GM21423 (cell line): ENCODE measurements around the gene COASY.
"Not testable (repeated sequence)": the region's sequence is repeated elsewhere in the genome, so short reads cannot be mapped to it uniquely, and the experiment has no call there.

Experiments used
- ATAC-seq: cut with Tn5 transposase; IDR thresholded peaks from one replicate; pipeline ENCODE4 v1.9.1; 2021; ENCODE audit warnings: mild to moderate bottlenecking, moderate library complexity; ENCODE audit not compliant: unreplicated experiment

Gene COASY

GRCh38 chr17:42531455-42532354 is 30.2 kb upstream of the COASY start:
- ATAC-seq: no peak

DNA sequence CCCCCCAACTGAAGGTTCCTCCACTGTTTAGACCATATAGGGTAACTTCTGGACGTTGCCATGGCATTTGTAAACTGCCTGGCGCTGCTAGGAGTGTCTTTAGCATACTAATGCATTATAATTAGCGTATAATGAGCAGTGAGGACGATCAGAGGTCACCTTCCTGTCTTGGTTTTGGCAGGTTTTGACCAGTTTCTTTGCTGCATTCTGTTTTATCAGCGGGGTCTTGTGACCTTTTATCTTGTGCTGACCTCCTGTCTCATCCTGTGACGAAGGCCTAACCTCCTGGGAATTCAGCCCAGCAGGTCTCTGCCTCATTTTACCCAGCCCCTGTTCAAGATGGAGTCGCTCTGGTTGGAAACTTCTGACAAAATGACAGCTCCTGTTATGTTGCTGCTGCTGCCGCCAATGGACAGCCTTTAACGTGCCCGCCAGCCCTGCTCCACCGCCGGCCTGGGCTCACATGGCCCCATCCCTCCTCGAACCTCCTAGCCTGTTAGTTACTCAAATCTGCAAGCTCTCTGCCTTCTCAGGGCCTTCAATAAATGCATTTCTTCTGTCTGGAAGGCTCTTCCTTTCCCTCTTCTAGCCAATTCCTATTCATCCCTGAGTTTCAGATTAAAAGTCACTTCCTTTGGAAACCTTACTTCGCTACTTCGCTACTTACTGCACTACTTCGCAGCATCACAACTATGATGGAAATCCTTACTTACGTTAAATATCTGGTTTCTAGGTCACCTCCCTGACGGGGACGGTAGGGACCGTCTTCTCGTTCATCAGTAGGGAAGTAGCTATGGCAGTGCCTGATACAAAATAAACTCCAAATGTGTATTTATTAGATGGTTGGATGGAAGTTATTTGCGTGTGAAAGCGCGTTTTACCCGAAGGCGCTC is 26.5 kb upstream of the COASY start:
- ATAC-seq: no peak

DNA sequence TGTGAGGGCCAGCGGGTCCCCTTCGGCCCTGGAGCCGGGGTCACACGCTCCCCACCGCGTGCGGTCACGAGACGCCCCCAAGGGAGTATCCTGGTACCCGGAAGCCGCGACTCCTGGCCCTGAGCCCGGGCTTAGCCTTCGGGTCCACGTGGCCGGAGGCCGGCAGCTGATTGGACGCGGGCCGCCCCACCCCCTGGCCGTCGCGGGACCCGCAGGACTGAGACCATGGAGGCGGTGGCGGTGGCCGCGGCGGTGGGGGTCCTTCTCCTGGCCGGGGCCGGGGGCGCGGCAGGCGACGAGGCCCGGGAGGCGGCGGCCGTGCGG is 25.9 kb upstream of the COASY start, which contains the start of gene NAGLU:
Gene NAGLU (plus strand): TSS at position 194 of the 324 bp plus-strand sequence. CDS start 32 bp downstream, at position 226.
- peak; percentile 78 for ATAC-seq

DNA sequence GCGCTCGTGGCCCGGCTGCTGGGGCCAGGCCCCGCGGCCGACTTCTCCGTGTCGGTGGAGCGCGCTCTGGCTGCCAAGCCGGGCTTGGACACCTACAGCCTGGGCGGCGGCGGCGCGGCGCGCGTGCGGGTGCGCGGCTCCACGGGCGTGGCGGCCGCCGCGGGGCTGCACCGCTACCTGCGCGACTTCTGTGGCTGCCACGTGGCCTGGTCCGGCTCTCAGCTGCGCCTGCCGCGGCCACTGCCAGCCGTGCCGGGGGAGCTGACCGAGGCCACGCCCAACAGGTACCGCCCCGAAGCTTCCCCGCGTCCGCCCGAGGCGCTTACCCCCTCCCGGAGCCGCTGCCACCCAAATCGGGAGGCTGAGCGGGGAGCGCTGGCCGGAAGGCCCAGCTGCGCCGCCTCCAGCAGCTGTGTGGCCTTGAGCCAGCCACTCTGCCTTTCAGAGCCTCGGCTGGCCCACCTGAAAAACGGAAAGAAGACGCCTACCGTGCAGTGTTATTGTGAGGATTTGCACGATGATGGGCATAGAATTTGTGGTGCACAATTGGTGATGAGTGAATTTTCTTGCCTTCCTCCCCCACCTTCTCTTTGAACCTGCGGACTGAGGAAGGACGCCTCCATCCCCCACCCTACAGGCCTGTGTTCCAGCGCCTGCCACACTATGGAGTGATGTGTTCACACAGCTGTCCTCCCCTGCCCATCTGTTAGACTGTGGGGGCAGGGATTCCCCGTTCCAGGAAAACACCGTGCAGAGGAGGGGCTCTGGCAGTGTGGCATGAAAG is 25.4 kb upstream of the COASY start:
- ATAC-seq: peak; percentile 67

GRCh38 chr17:42537156-42537805 is 24.7 kb upstream of the COASY start:
- ATAC-seq: no peak

- ATAC-seq: no peak
Measured at GRCh38 chr17:42537826-42538451, 24.0 kb upstream of the COASY start.

DNA sequence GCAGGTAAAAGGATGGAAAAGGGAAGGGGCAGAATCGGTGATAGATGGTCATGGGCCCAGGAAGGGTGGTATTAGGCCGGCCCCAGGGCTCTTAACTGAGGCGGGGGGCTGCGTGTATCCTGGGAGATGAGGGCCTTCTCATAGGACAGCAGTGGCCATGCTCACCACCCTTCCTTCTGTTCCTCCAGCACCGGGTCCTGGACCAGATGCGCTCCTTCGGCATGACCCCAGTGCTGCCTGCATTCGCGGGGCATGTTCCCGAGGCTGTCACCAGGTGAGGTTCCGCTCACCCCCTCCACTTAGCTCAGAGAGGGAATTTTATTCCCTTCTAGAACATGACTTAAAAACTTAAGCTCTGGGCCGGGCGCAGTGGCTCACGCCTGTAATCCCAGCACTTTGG is 23.5 kb upstream of the COASY start:
- no peak for ATAC-seq

DNA sequence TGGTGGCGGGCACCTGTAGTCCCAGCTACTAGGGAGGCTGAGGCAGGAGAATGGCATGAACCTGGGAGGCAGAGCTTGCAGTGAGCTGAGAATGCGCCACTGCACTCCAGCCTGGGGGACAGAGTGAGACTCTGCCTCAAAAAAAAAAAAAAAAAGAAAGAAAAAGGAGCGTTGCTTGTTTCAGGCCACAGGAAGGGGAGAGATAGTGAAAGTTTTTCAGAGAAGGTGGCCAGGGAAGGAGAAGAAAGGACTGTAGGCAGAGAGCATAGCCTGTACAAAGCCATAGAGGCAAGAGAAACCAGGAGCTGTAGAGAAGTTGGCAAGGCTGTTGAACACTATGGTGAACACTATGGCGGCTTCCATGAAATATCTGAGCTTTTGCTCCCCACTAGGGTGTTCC is 21.4 kb upstream of the COASY start:
- ATAC-seq: not testable (repeated sequence)

- no peak for ATAC-seq
Measured at GRCh38 chr17:42541041-42541833, 20.7 kb upstream of the COASY start.

- no peak for ATAC-seq
Measured at GRCh38 chr17:42543190-42544079, 18.5 kb upstream of the COASY start.

- ATAC-seq: no peak
Measured at GRCh38 chr17:42544874-42545283, 17.1 kb upstream of the COASY start.

DNA sequence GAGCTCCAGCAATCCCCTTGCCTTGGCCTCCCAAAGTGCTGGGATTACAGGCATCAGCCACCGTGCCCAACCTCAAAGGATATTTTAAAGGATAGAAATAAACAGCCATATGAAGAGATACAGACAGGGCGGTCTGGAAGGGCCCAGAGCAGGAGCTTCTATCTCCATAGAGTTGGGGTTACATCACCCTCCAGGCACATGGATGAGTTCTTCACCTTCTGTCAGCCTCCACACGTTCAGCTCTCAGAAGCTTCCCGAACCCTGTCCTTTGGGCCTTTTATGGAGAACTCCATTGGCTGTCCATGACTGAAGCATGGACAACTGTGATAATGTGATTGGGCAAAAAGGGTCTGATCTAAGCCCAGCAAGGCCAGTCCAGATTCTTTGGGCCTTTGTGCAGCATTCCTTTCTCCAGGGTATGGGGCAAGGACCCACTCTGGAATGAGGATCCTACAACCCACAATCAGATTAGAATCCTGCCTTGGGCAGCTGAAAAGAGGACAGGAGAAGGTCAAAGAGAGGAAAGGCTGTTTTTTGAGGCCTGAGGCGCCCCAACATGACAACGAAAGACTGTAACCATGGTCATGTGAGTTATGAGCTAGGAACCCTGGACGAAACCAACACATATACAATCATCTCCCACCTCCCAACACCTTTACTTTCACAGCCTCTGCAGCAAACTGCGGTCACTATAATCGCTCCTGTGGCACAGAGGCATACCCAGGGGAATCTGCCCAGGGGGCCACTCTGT is 16.0 kb upstream of the COASY start:
- not testable (repeated sequence) for ATAC-seq

GRCh38 chr17:42547001-42547461 is 14.9 kb upstream of the COASY start:
- no peak for ATAC-seq

- no peak for ATAC-seq
Measured at GRCh38 chr17:42547698-42548069, 14.3 kb upstream of the COASY start.

- ATAC-seq: peak; percentile 61
Measured at GRCh38 chr17:42548070-42548837, 13.7 kb upstream of the COASY start.

- no peak for ATAC-seq
Measured at GRCh38 chr17:42548993-42549755, 12.8 kb upstream of the COASY start.
